ENCODE data around the gene GTPBP1. TPM values are rescaled to one million over a fixed set of nuclear protein-coding genes. Genes with fewer than 3 reads are reported as not detected.

Gene GTPBP1
- polyA plus RNA-seq, 1 of the 3 experiments (the other 2 are of a cell fraction), result 15.2 TPM

DNA sequence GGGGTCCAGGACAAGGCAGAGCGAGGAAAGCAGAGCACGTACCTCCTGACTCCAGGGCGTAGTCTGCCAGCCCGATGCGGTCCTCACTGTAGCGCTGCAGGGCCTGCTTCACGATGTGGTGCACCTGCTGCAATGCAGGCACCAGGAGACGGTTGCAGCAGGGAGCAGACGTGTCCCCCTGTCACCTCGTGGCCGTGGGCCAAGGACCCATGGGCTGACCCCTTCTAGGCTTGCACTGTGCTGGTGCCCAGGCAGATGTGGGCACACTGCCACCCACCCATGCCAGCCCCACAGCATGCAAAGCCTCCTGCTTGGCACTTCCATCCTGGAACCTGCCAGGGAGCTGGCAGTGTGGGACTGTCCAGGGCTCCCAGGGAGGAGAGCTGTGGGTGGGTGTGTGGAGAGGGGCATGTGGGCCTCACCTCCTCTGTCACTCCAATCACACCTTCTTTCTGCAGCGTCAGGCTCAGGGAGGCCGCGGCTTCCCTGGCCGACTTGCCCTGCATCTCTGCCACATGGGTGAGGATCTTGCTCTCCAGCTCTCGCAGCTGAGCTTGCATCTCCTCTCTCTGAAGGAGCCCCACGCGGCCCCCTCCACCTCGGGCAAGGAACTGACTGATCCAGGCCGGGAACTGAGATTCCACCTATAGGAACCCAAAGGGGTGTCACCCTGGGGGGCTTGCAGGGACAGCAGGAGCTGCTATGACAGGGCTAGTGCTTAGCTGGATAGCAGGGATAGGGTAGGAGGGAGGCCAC lies 33.7 kb downstream of the GTPBP1 start:
- ChIA-PET CTCF (interaction anchor here (2.3 kb wide), 1 partner anchor 14 kb away, joined by 8 read pairs; no protein-coding TSS in a partner anchor), POLR2A (no interaction called here)
- Histone ChIP-seq H3K9me2 (no peaks in the 10 kb centered on the region), H3K79me2 (ENCODE audit: insufficient read depth) (no peaks in the 10 kb centered on the region), H3K4me2 (no peak overlapping the region), H3K9me3 (no peaks in the 10 kb centered on the region), H4K20me1 (ENCODE audit: insufficient read depth) (no peaks in the 10 kb centered on the region), H3K27me3 (ENCODE audit: insufficient read depth) (no peaks in the 10 kb centered on the region), H3F3A (replicated peaks; ENCODE audit: insufficient read depth) (no peaks in the 10 kb centered on the region), H3K36me3 (replicated peaks in 1 of 2; ENCODE audit: control insufficient read depth in 1 of 2, insufficient read depth in 2 of 2, low read length in 1 of 2) (peaks cover 0 to 5% of the 10 kb centered on the region in 2 experiments), H3K4me3 (ENCODE audit: low read depth in 2 of 2, low read length in 1 of 2) (no peak overlapping the region), H3K9ac (no peak overlapping the region), H3K27ac (ENCODE audit: low read depth in 2 of 2, low read length in 1 of 2) (no peak overlapping the region), H3K4me1 (ENCODE audit: control insufficient read depth in 1 of 2, insufficient read depth in 2 of 2, low read depth in 1 of 2, low read length in 1 of 2) (no peaks in the 10 kb centered on the region), H2AFZ (ENCODE audit: low read depth) (no peak overlapping the region)
- no peak for DNase-seq
- 88% methylated on average over 9 of the region's 20 CpGs for WGBS (ENCODE audit: low lambda C conversion rate)
- TF ChIP-seq SMC3 (IDR thresholded peaks at IDR 0.05; ENCODE audit: low read depth, low read length) (no peak), NRF1 (IDR thresholded peaks at IDR 0.05; ENCODE audit: low read depth, low read length) (no peak), RAD21 (IDR thresholded peaks at IDR 0.05; ENCODE audit: low read length) (no peak), MXI1 (IDR thresholded peaks at IDR 0.05; ENCODE audit: low read depth, low read length) (no peak), REST (IDR thresholded peaks at IDR 0.05; ENCODE audit: low read depth, low read length) (no peak), FOXJ3 (CRISPR knock-in tag; IDR thresholded peaks at IDR 0.05) (no peak)

GRCh38 chr22:38740116-38740723 lies 34.5 kb downstream of the GTPBP1 start:
- H3K4me3 ChIP-seq (ENCODE audit: low read depth in 2 of 2, low read length in 1 of 2), result no peak overlapping the region
- no peak overlapping the region for H3K27ac ChIP-seq (ENCODE audit: low read depth in 2 of 2, low read length in 1 of 2)
- H3K27me3 ChIP-seq (ENCODE audit: insufficient read depth), result no peaks in the 10 kb centered on the region
- no peaks in the 10 kb centered on the region for H3K79me2 ChIP-seq (ENCODE audit: insufficient read depth)
- H3K9me3 ChIP-seq, result no peaks in the 10 kb centered on the region
- no peak overlapping the region for H2AFZ ChIP-seq (ENCODE audit: low read depth)
- no peak overlapping the region for H3K9ac ChIP-seq
- H4K20me1 ChIP-seq (ENCODE audit: insufficient read depth), result no peaks in the 10 kb centered on the region
- ChIA-PET POLR2A (no interaction called here), CTCF (interaction anchor here (1.0 to 2.3 kb wide), 2 partner anchors 15 to 26 kb away, joined by 4 to 8 read pairs; no protein-coding TSS in a partner anchor)
- no peaks in the 10 kb centered on the region for H3F3A ChIP-seq (replicated peaks; ENCODE audit: insufficient read depth)
- no peak for DNase-seq
- no peak overlapping the region for H3K4me2 ChIP-seq
- peaks cover 0 to 9% of the 10 kb centered on the region in 2 experiments for H3K36me3 ChIP-seq (replicated peaks in 1 of 2; ENCODE audit: control insufficient read depth in 1 of 2, insufficient read depth in 2 of 2, low read length in 1 of 2)
- 93% methylated on average over 2 of the region's 15 CpGs for WGBS (ENCODE audit: low lambda C conversion rate)
- no peaks in the 10 kb centered on the region for H3K9me2 ChIP-seq
- H3K4me1 ChIP-seq (ENCODE audit: control insufficient read depth in 1 of 2, insufficient read depth in 2 of 2, low read depth in 1 of 2, low read length in 1 of 2), result no peaks in the 10 kb centered on the region
- TF ChIP-seq JUND (IDR thresholded peaks at IDR 0.05), result no peak
- TF ChIP-seq TAF1 (IDR thresholded peaks at IDR 0.05; ENCODE audit: borderline replicate concordance, low read depth, low read length), result no peak
- no peak for TF ChIP-seq REST (IDR thresholded peaks at IDR 0.05; ENCODE audit: low read depth, low read length)
- no peak for TF ChIP-seq GABPA (IDR thresholded peaks at IDR 0.05; ENCODE audit: low read depth)
- TF ChIP-seq FOSL2 (IDR thresholded peaks at IDR 0.05; ENCODE audit: borderline replicate concordance, low read depth), result no peak
- TF ChIP-seq, protein P1, sequence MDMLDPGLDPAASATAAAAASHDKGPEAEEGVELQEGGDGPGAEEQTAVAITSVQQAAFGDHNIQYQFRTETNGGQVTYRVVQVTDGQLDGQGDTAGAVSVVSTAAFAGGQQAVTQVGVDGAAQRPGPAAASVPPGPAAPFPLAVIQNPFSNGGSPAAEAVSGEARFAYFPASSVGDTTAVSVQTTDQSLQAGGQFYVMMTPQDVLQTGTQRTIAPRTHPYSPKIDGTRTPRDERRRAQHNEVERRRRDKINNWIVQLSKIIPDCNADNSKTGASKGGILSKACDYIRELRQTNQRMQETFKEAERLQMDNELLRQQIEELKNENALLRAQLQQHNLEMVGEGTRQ (IDR thresholded peaks at IDR 0.05; ENCODE audit: borderline replicate concordance, low read depth, low read length), result no peak
- TF ChIP-seq POLR2AphosphoS5 (IDR thresholded peaks at IDR 0.05; ENCODE audit: low read depth, low read length), result no peak
- TF ChIP-seq, protein P2, sequence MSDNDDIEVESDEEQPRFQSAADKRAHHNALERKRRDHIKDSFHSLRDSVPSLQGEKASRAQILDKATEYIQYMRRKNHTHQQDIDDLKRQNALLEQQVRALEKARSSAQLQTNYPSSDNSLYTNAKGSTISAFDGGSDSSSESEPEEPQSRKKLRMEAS (IDR thresholded peaks at IDR 0.05; ENCODE audit: low read depth), result no peak
- TF ChIP-seq RCOR1 (IDR thresholded peaks at IDR 0.05; ENCODE audit: low read length), result no peak
- TF ChIP-seq FOXM1 (IDR thresholded peaks at IDR 0.05; ENCODE audit: low read depth), result no peak
